Endothelial cell of umbilical vein (primary cell): ENCODE results near the gene NUP58. TPM values are rescaled to one million over a fixed set of nuclear protein-coding genes. Genes with fewer than 3 reads are reported as not detected.

Experiments
- BruUV-seq: library from RNA; stranded (reverse); fragments of 400-500 nt; replicated peaks from 2 replicates; lab custom pipeline; 2021; lab: Mats Ljungman, UMichigan
- CTCF ChIA-PET: fragments of 300-600, 350-600 bp; sonication (Branson Sonifier 250); formaldehyde crosslinking; loops from one replicate; lab custom pipeline; 2021; ENCODE audit warnings: antibody characterized with exemption, inconsistent platforms; lab: Charles Lee
- POLR2A ChIA-PET: fragments of 300-600, 350-600 bp; sonication (Branson Sonifier 250); formaldehyde crosslinking; loops from one replicate; lab custom pipeline; 2021; ENCODE audit warnings: antibody characterized with exemption, inconsistent platforms; lab: Charles Lee
- DNase-seq: peaks from one replicate; pipeline ENCODE4 v3.0.0-alpha.2; 2011; ENCODE audit warnings: low read depth, low spot score
- FAIRE-seq: peaks from 2 replicates; lab custom pipeline; 2011; peaks lifted over from hg19 to GRCh38; lab: Jason Lieb, UNC
- H2AFZ ChIP-seq: 2 replicates; pipeline ENCODE4 v1.6.0; 2012; ENCODE audit warnings: low read depth, low read length, control low read depth, inconsistent platforms
- H3K27ac ChIP-seq: 2 replicates; pipeline ENCODE4 v1.5.1; 2011; ENCODE audit warnings: low read depth, mild to moderate bottlenecking, control low read depth, low read length, moderate library complexity; ENCODE audit not compliant: insufficient read depth
- H3K27me3 ChIP-seq, 2 experiments: 2 replicates each; pipeline versions ENCODE4 v1.6.0 to v1.6.1; 2011; ENCODE audit warnings: low read length in 2 of 2, mixed read lengths in 1 of 2; ENCODE audit not compliant: control insufficient read depth in 2 of 2, insufficient read depth in 2 of 2
- H3K36me3 ChIP-seq, 2 experiments: 2 replicates in 1 of 2; 3 replicates in 1 of 2; pipeline ENCODE4 v1.5.1; 2011; ENCODE audit warnings: low read length in 2 of 2, mild to moderate bottlenecking in 1 of 2, moderate library complexity in 1 of 2; ENCODE audit not compliant: control insufficient read depth in 2 of 2, insufficient read depth in 2 of 2; ENCODE audit errors: extremely low read depth in 1 of 2
- H3K4me1 ChIP-seq: 3 replicates; pipeline ENCODE4 v1.5.1; 2011; ENCODE audit warnings: mild to moderate bottlenecking, low read length; ENCODE audit not compliant: control insufficient read depth, insufficient read depth; ENCODE audit errors: extremely low read depth
- H3K4me2 ChIP-seq: 2 replicates; pipeline ENCODE4 v1.6.1; 2011; ENCODE audit warnings: low read length, control low read depth, mixed read lengths; ENCODE audit not compliant: insufficient read depth
- H3K4me3 ChIP-seq, 3 experiments: fragments of 200-600 bp in 1 of 3; sonication (generic), shearing (Covaris generic) in 1 of 3; replicated peaks in 1 of 3; 2 replicates each; pipeline ENCODE4 v1.5.1; 2011 to 2016; ENCODE audit warnings: control low read depth in 3 of 3, low read length in 3 of 3, mild to moderate bottlenecking in 2 of 3, inconsistent platforms in 1 of 3, low read depth in 1 of 3, moderate library complexity in 1 of 3; ENCODE audit not compliant: insufficient read depth in 1 of 3
- H3K79me2 ChIP-seq: 2 replicates; pipeline ENCODE4 v1.6.0; 2012; ENCODE audit warnings: low read length, inconsistent platforms; ENCODE audit not compliant: control insufficient read depth, insufficient read depth
- H3K9ac ChIP-seq: replicated peaks from 2 replicates; pipeline ENCODE3; 2011; ENCODE audit warnings: low read length, control low read depth; ENCODE audit not compliant: insufficient read depth; ENCODE audit errors: extremely low read depth
- H3K9me1 ChIP-seq: replicated peaks from 3 replicates; pipeline ENCODE4 v1.6.0; 2011; ENCODE audit warnings: mild to moderate bottlenecking, low read length; ENCODE audit not compliant: control insufficient read depth, insufficient read depth; ENCODE audit errors: extremely low read depth
- H3K9me3 ChIP-seq: replicated peaks from 2 replicates; pipeline ENCODE4 v1.5.1; 2012; ENCODE audit warnings: low read length, inconsistent platforms; ENCODE audit not compliant: control insufficient read depth, insufficient read depth
- H4K20me1 ChIP-seq: replicated peaks from 2 replicates; pipeline ENCODE3; 2011; ENCODE audit warnings: mild to moderate bottlenecking, low read length; ENCODE audit not compliant: control insufficient read depth, insufficient read depth; ENCODE audit errors: extremely low read depth
- CTCF ChIP-seq, 2 donors: IDR thresholded peaks; 1 replicate in 1 of 2; 2 replicates in 1 of 2; pipeline ENCODE4 v1.5.1; 2011; ENCODE audit warnings: low read length in 2 of 2, mild to moderate bottlenecking in 2 of 2, moderate library complexity in 2 of 2, control low read depth in 1 of 2, inconsistent platforms in 1 of 2, low read depth in 1 of 2; ENCODE audit not compliant: insufficient read depth in 1 of 2; ENCODE audit errors: extremely low read depth in 1 of 2
- EZH2 ChIP-seq: IDR thresholded peaks from 2 replicates; pipeline ENCODE4 v1.6.1; 2012; ENCODE audit warnings: borderline replicate concordance, low read depth, mild to moderate bottlenecking, moderate library complexity, low read length, inconsistent platforms; ENCODE audit not compliant: severe bottlenecking
- FOS ChIP-seq: IDR thresholded peaks from 2 replicates; pipeline ENCODE4 v1.6.1; 2011; ENCODE audit warnings: mild to moderate bottlenecking, low read length, moderate library complexity, borderline replicate concordance; ENCODE audit not compliant: insufficient read depth
- GATA2 ChIP-seq: IDR thresholded peaks from 2 replicates; pipeline ENCODE4 v1.7.0; 2011; ENCODE audit warnings: low read depth, mild to moderate bottlenecking, moderate library complexity, mixed read lengths, low read length; ENCODE audit not compliant: insufficient read length, insufficient read depth
- JUN ChIP-seq: IDR thresholded peaks from 2 replicates; pipeline ENCODE4 v1.6.1; 2011; ENCODE audit warnings: borderline replicate concordance, low read depth; ENCODE audit not compliant: insufficient read length, insufficient read depth
- MYC ChIP-seq: IDR thresholded peaks from one replicate; pipeline ENCODE4 v1.6.1; 2011; ENCODE audit warnings: mild to moderate bottlenecking, low read depth, low read length
- POLR2A ChIP-seq: IDR thresholded peaks from 2 replicates; pipeline ENCODE4 v1.6.1; 2012; ENCODE audit warnings: low read depth, mild to moderate bottlenecking, control low read depth, low read length
- POLR2AphosphoS5 ChIP-seq: IDR thresholded peaks from 2 replicates; pipeline ENCODE4 v1.6.1; 2012; ENCODE audit warnings: low read depth, mild to moderate bottlenecking, control low read depth, low read length, moderate library complexity; ENCODE audit not compliant: insufficient read depth
- dilution Hi-C: fragments of 300-500 bp; cut with MboI; formaldehyde crosslinking; loops from one replicate; pipeline ENCODE4 v1.15.0; 2019; ENCODE audit warnings: low sequenced_read_pairs; ENCODE audit not compliant: extremely low pct_ligation_motif_present
- intact Hi-C: fragments of 100-400 bp; cut with micrococcal nuclease; formaldehyde crosslinking; loops from one replicate; pipeline ENCODE4 v1.10.0; 2022
- polyA plus RNA-seq, 4 experiments: library from polyadenylated mRNA; depleted of rRNA in 3 of 4; stranded (reverse) in 3 of 4; unstranded in 1 of 4; fragments of >200 nt; gene quantifications; 2 replicates each; pipeline versions ENCODE4 v1.2.1 to v1.2.3, GENCODE V29; 2011 to 2012; ENCODE audit warnings: missing spikeins in 1 of 4
- total RNA-seq: library from RNA; stranded (reverse); gene quantifications from 2 replicates; pipeline ENCODE4 v1.2.3, GENCODE V29; 2021
- TF ChIP-seq, protein P1 (sequence below): IDR thresholded peaks from 2 replicates; pipeline ENCODE4 v1.6.1; 2011; ENCODE audit not compliant: insufficient read depth, insufficient read length

The NUP58 gene
- total and polyA plus RNA-seq, 2 donors (not counting 3 experiments of a cell fraction or from before 2014, with no cell fraction given): 28.5 to 49.6 TPM

- no peak overlapping the region for H3K4me3 ChIP-seq
- dilution Hi-C loops: no loop called here
- no peak overlapping the region for H2AFZ ChIP-seq
- no peaks in the 10 kb centered on the region for H3K27me3 ChIP-seq
- H3K4me2 ChIP-seq: no peak overlapping the region
- intact Hi-C loops: no loop called here
- ChIA-PET POLR2A (no interaction called here), CTCF (interaction anchor here (0.6 kb wide), 1 partner anchor 73 kb away, joined by 3 read pairs; no protein-coding TSS in a partner anchor)
- DNase-seq (no peak), FAIRE-seq (no peak)
- no peak overlapping the region for H3K27ac ChIP-seq
- H3K79me2 ChIP-seq: no peaks in the 10 kb centered on the region
- peaks cover 2% of the 10 kb centered on the region for H3K9me1 ChIP-seq
- no peaks in the 10 kb centered on the region for H3K9me3 ChIP-seq
- no peaks in the 10 kb centered on the region for H4K20me1 ChIP-seq
- peaks cover 3% of the 10 kb centered on the region for H3K4me1 ChIP-seq
- peaks cover 2 to 35% of the 10 kb centered on the region in 2 experiments for H3K36me3 ChIP-seq
- no peak overlapping the region for H3K9ac ChIP-seq
- no TSS peak for BruUV-seq
- TF ChIP-seq POLR2A (no peak), CTCF (IDR thresholded peaks at IDR 0.05; ENCODE audit: extremely low read depth in 1 of 2, insufficient read depth in 1 of 2, low read depth in 1 of 2, low read length in 2 of 2) (no peak), GATA2 (no peak), MYC (no peak), JUN (no peak), FOS (no peak), POLR2AphosphoS5 (no peak), EZH2 (no peak)
- TF ChIP-seq, protein P1, sequence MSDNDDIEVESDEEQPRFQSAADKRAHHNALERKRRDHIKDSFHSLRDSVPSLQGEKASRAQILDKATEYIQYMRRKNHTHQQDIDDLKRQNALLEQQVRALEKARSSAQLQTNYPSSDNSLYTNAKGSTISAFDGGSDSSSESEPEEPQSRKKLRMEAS: no peak
Observed at GRCh38 chr13:25252225-25252624, 49.2 kb upstream of the NUP58 start.
